HG02938 (cell line): ENCODE measurements around the gene TAGLN.

Experiments used
- ATAC-seq: cut with Tn5 transposase; IDR thresholded peaks from one replicate; pipeline ENCODE4 v1.9.1; 2021; ENCODE audit warnings: mild to moderate bottlenecking, moderate library complexity; ENCODE audit not compliant: unreplicated experiment

Gene TAGLN

GRCh38 chr11:117229931-117230285 is 30.7 kb downstream of the TAGLN start:
- no peak for ATAC-seq

- ATAC-seq, result no peak
Measured at GRCh38 chr11:117230286-117230961, 31.3 kb downstream of the TAGLN start.

GRCh38 chr11:117230999-117231841 is 32.0 kb downstream of the TAGLN start:
- ATAC-seq, result no peak

GRCh38 chr11:117231842-117232091 is 32.6 kb downstream of the TAGLN start, which contains the start of gene PCSK7:
TSS of gene PCSK7 (minus strand) at chr11:117232073. CDS start at chr11:117229844, 2,229 bp downstream.
- ATAC-seq, result no peak

GRCh38 chr11:117232092-117232878 is 33.1 kb downstream of the TAGLN start, which contains the start of gene RNF214:
TSS of gene RNF214 (plus strand) at chr11:117232671. CDS start at chr11:117234273, 1,602 bp downstream.
- peak; percentile 53 for ATAC-seq

- no peak for ATAC-seq
Measured at GRCh38 chr11:117232911-117233409, 33.8 kb downstream of the TAGLN start.

GRCh38 chr11:117238221-117238620 is 39.1 kb downstream of the TAGLN start:
- ATAC-seq, result no peak

GRCh38 chr11:117239295-117239694 is 40.1 kb downstream of the TAGLN start:
- ATAC-seq, result no peak

- ATAC-seq, result no peak
Measured at GRCh38 chr11:117248341-117248740, 49.2 kb downstream of the TAGLN start.

GRCh38 chr11:117249571-117249970 is 50.4 kb downstream of the TAGLN start:
- no peak for ATAC-seq

- ATAC-seq, result no peak
Measured at GRCh38 chr11:117251506-117251905, 52.3 kb downstream of the TAGLN start.

- ATAC-seq, result no peak
Measured at GRCh38 chr11:117255966-117256365, 56.8 kb downstream of the TAGLN start.

GRCh38 chr11:117256573-117256972 is 57.4 kb downstream of the TAGLN start:
- no peak for ATAC-seq
